ENCODE results near the gene INPP5F. TPM values are rescaled to one million over a fixed set of nuclear protein-coding genes. Genes with fewer than 3 reads are reported as not detected.

Gene INPP5F
- total and polyA plus RNA-seq, 9 of the 15 experiments (the other 6 are each of a cell fraction or from before 2014, with no cell fraction given): 1.6 to 7.3 (median 6.0) TPM

DNA sequence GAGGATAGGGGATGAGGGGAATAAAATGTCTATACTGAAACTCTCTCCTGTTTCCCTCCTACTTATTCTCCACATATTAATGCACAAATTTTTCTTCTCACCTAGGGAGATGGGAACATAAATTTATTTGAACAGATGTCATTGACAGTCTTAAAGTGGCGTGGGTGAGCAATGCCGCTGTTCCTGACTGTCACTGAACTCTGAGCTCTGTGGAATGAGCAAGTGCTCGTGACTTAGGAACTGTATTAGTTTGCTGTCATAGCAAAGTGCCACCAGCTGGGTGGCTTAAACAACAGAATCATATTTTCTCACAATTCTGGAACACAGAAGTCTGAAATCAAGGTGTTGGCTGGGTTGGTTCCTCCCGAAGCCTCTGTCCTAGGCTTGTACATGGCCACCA is 29.1 kb downstream of the INPP5F start:
- in situ Hi-C loops (cut with MboI) (loop anchor here (5.0 kb wide), 1 partner anchor 97 kb away; no protein-coding TSS in a partner anchor), intact Hi-C loops (cut with micrococcal nuclease) (loop anchor here (5.0 kb wide), 1 partner anchor 162 kb away; no protein-coding TSS in a partner anchor)
- Histone ChIP-seq H3K79me2 (ENCODE audit: control insufficient read depth, insufficient read depth, low read length) (no peaks in the 10 kb centered on the region), H3K27me3 (ENCODE audit: control insufficient read depth in 2 of 2, insufficient read depth in 2 of 2, low read length in 2 of 2) (no peaks in the 10 kb centered on the region), H3K4me1 (replicated peaks in 1 of 2; ENCODE audit: control insufficient read depth in 2 of 2, insufficient read depth in 2 of 2, low read length in 2 of 2) (no peaks in the 10 kb centered on the region; a peak in 2 of 5 replicates), H3K4me3 (no peak overlapping the region), H3K36me3 (ENCODE audit: control insufficient read depth, insufficient read depth, low read length) (no peaks in the 10 kb centered on the region), H3K9me3 (replicated peaks; ENCODE audit: control insufficient read depth, insufficient read depth, low read depth, low read length) (no peaks in the 10 kb centered on the region), H4K20me1 (replicated peaks; ENCODE audit: control insufficient read depth, insufficient read depth, low read length) (no peaks in the 10 kb centered on the region), H3K9me1 (ENCODE audit: control insufficient read depth, insufficient read depth, low read length) (no peaks in the 10 kb centered on the region), H3K9ac (ENCODE audit: insufficient read depth in 1 of 2, low read depth in 2 of 2, low read length in 2 of 2) (peak overlapping the region in 1 of 2 experiments; percentile 35; a peak in 1 of 4 replicates), H2AFZ (ENCODE audit: low read depth, low read length) (no peak overlapping the region), H3K27ac (ENCODE audit: extremely low read depth, low read depth, low read length) (no peak overlapping the region), H3K4me2 (ENCODE audit: insufficient read depth, low read length) (no peak overlapping the region)
- ATAC-seq (no peak), DNase-seq (ENCODE audit: extremely low read depth in 1 of 4, low spot score in 3 of 4) (no peak), FAIRE-seq (no peak)
- no TSS peak for BruUV-seq (replicated peaks)
- ChIA-PET POLR2A (no interaction called here), CTCF (ENCODE audit: low intra/inter-chr PET ratio) (no interaction called here)
- WGBS (ENCODE audit: insufficient coverage, low coverage, missing lambda C conversion rate): 92% methylated on average over 3 of the region's 4 CpGs
- TF ChIP-seq IFI16 (CRISPR knock-in tag; IDR thresholded peaks at IDR 0.05) (no peak), MTF1 (CRISPR knock-in tag; IDR thresholded peaks at IDR 0.05; ENCODE audit: borderline replicate concordance) (no peak), ZNF699 (CRISPR knock-in tag; IDR thresholded peaks at IDR 0.05; ENCODE audit: insufficient replicate concordance) (no peak), ELF1 (tag; IDR thresholded peaks at IDR 0.05) (no peak), NFYB (IDR thresholded peaks at IDR 0.05; ENCODE audit: extremely low read depth, insufficient read length) (no peak), FOXK1 (CRISPR knock-in tag; IDR thresholded peaks at IDR 0.05; ENCODE audit: borderline replicate concordance) (no peak), ZBTB17 (CRISPR knock-in tag; IDR thresholded peaks at IDR 0.05) (no peak)

- in situ Hi-C loops (cut with MboI) (no loop called here), intact Hi-C loops (cut with micrococcal nuclease) (no loop called here)
- CTCF ChIA-PET (ENCODE audit: low intra/inter-chr PET ratio): no interaction called here
- H3K36me3 ChIP-seq (ENCODE audit: control insufficient read depth, insufficient read depth, low read length): no peaks in the 10 kb centered on the region
- no peak overlapping the region for H3K9ac ChIP-seq (ENCODE audit: insufficient read depth in 1 of 2, low read depth in 2 of 2, low read length in 2 of 2)
- DNase-seq (ENCODE audit: extremely low read depth in 1 of 4, low spot score in 3 of 4) (no peak), FAIRE-seq (no peak), ATAC-seq (no peak)
- 86% methylated on average over 5 of the region's 5 CpGs for WGBS (ENCODE audit: insufficient coverage, low coverage, missing lambda C conversion rate)
- H3K4me3 ChIP-seq: no peak overlapping the region
- no peaks in the 10 kb centered on the region for H3K27me3 ChIP-seq (ENCODE audit: control insufficient read depth in 2 of 2, insufficient read depth in 2 of 2, low read length in 2 of 2)
- no peaks in the 10 kb centered on the region for H3K9me3 ChIP-seq (replicated peaks; ENCODE audit: control insufficient read depth, insufficient read depth, low read depth, low read length)
- H3K4me2 ChIP-seq (ENCODE audit: insufficient read depth, low read length): no peak overlapping the region
- H4K20me1 ChIP-seq (replicated peaks; ENCODE audit: control insufficient read depth, insufficient read depth, low read length): no peaks in the 10 kb centered on the region
- no peak overlapping the region for H3K27ac ChIP-seq (ENCODE audit: extremely low read depth, low read depth, low read length)
- BruUV-seq (replicated peaks): no TSS peak
- H3K79me2 ChIP-seq (ENCODE audit: control insufficient read depth, insufficient read depth, low read length): no peaks in the 10 kb centered on the region
- POLR2A ChIA-PET: no interaction called here
- H3K4me1 ChIP-seq (replicated peaks in 1 of 2; ENCODE audit: control insufficient read depth in 2 of 2, insufficient read depth in 2 of 2, low read length in 2 of 2): no peaks in the 10 kb centered on the region; a peak in 2 of 5 replicates
- H3K9me1 ChIP-seq (ENCODE audit: control insufficient read depth, insufficient read depth, low read length): no peaks in the 10 kb centered on the region
- no peak overlapping the region for H2AFZ ChIP-seq (ENCODE audit: low read depth, low read length)
- TF ChIP-seq RBFOX2 (IDR thresholded peaks at IDR 0.05; ENCODE audit: low read depth, low read length): no peak
- TF ChIP-seq, protein P1, sequence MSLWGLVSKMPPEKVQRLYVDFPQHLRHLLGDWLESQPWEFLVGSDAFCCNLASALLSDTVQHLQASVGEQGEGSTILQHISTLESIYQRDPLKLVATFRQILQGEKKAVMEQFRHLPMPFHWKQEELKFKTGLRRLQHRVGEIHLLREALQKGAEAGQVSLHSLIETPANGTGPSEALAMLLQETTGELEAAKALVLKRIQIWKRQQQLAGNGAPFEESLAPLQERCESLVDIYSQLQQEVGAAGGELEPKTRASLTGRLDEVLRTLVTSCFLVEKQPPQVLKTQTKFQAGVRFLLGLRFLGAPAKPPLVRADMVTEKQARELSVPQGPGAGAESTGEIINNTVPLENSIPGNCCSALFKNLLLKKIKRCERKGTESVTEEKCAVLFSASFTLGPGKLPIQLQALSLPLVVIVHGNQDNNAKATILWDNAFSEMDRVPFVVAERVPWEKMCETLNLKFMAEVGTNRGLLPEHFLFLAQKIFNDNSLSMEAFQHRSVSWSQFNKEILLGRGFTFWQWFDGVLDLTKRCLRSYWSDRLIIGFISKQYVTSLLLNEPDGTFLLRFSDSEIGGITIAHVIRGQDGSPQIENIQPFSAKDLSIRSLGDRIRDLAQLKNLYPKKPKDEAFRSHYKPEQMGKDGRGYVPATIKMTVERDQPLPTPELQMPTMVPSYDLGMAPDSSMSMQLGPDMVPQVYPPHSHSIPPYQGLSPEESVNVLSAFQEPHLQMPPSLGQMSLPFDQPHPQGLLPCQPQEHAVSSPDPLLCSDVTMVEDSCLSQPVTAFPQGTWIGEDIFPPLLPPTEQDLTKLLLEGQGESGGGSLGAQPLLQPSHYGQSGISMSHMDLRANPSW (CRISPR knock-in tag; IDR thresholded peaks at IDR 0.05): no peak
- TF ChIP-seq CC2D1A (IDR thresholded peaks at IDR 0.05): no peak
- TF ChIP-seq, protein P2, sequence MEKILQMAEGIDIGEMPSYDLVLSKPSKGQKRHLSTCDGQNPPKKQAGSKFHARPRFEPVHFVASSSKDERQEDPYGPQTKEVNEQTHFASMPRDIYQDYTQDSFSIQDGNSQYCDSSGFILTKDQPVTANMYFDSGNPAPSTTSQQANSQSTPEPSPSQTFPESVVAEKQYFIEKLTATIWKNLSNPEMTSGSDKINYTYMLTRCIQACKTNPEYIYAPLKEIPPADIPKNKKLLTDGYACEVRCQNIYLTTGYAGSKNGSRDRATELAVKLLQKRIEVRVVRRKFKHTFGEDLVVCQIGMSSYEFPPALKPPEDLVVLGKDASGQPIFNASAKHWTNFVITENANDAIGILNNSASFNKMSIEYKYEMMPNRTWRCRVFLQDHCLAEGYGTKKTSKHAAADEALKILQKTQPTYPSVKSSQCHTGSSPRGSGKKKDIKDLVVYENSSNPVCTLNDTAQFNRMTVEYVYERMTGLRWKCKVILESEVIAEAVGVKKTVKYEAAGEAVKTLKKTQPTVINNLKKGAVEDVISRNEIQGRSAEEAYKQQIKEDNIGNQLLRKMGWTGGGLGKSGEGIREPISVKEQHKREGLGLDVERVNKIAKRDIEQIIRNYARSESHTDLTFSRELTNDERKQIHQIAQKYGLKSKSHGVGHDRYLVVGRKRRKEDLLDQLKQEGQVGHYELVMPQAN (IDR thresholded peaks at IDR 0.05; ENCODE audit: borderline replicate concordance): no peak
- no peak for TF ChIP-seq ZNF140 (CRISPR knock-in tag; IDR thresholded peaks at IDR 0.05)
- TF ChIP-seq TEAD1 (CRISPR knock-in tag; IDR thresholded peaks at IDR 0.05): no peak
These were observed 29.6 kb downstream of the INPP5F start for GRCh38 chr10:119755446-119755845.

Data from K562 (cell line).